ENCODE results near the gene TTLL4. TPM values are rescaled to one million over a fixed set of nuclear protein-coding genes. Genes with fewer than 3 reads are reported as not detected.

Gene TTLL4, protein sequence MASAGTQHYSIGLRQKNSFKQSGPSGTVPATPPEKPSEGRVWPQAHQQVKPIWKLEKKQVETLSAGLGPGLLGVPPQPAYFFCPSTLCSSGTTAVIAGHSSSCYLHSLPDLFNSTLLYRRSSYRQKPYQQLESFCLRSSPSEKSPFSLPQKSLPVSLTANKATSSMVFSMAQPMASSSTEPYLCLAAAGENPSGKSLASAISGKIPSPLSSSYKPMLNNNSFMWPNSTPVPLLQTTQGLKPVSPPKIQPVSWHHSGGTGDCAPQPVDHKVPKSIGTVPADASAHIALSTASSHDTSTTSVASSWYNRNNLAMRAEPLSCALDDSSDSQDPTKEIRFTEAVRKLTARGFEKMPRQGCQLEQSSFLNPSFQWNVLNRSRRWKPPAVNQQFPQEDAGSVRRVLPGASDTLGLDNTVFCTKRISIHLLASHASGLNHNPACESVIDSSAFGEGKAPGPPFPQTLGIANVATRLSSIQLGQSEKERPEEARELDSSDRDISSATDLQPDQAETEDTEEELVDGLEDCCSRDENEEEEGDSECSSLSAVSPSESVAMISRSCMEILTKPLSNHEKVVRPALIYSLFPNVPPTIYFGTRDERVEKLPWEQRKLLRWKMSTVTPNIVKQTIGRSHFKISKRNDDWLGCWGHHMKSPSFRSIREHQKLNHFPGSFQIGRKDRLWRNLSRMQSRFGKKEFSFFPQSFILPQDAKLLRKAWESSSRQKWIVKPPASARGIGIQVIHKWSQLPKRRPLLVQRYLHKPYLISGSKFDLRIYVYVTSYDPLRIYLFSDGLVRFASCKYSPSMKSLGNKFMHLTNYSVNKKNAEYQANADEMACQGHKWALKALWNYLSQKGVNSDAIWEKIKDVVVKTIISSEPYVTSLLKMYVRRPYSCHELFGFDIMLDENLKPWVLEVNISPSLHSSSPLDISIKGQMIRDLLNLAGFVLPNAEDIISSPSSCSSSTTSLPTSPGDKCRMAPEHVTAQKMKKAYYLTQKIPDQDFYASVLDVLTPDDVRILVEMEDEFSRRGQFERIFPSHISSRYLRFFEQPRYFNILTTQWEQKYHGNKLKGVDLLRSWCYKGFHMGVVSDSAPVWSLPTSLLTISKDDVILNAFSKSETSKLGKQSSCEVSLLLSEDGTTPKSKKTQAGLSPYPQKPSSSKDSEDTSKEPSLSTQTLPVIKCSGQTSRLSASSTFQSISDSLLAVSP
- total RNA-seq (10 to 100 TPM in 2 of 9 donors, 1 to 10 TPM in 7; 5.3 to 14.0 (median 6.0) TPM), polyA plus RNA-seq (1 to 10 TPM; 5.4 to 6.2 TPM)
- long read RNA-seq, donor 1, full-length matches to known transcripts, result 2 of 2 reads
- long read RNA-seq, donor 1, partial matches to known transcripts, result 0 of 2 reads
- long read RNA-seq, donor 1, other reads (novel, unspliced or antisense), result 0 of 2 reads
- long read RNA-seq, donor 2, full-length matches to known transcripts, result 4 of 6 reads
- long read RNA-seq, donor 2, partial matches to known transcripts, result 2 of 6 reads
- long read RNA-seq, donor 2, other reads (novel, unspliced or antisense), result 0 of 6 reads
- long read RNA-seq, donor 3, full-length matches to known transcripts, result 2 of 2 reads
- long read RNA-seq, donor 3, partial matches to known transcripts, result 0 of 2 reads
- long read RNA-seq, donor 3, other reads (novel, unspliced or antisense), result 0 of 2 reads

DNA sequence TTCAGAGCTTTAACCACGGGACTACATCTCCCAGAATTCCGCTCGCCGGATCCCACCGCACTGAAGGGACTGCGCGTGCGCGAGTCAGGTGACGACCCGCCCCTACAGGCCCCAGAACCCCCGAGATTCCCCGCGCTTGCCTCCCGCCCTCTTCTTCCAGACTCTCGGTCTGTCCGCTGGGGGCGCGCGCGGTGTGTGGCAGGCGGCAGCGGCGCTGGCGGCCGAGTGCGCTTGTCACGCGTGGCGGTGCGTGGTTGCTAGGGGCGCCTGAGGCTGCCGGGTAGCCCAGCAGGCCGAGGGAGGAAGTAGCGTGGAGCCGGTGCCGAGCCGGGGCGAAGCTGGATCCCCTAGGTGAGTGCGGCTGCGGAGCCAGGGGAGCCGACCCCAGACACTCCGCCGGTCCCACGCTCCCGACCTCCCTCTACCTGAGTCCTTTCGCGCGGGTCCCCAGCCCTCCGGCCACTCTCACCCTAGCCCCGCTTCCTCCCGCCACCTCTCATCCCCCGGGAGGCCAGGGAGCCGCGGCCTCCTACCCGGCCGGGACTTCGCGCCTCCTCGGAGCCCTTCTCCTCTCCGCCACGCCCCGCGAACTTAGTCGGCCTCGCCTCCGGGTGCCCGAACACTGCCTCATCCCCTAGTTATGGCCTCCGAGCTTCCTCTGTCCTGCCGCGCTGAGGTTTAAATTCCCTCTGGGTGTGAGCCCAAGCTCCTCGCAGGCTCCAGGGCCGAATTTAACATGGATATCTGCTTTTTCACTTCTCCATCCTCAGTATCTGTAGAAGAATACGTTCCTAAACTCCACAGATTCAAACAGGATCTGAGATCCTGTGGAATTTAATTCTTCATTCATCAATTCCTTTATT is at the start of gene TTLL4:
TTLL4 (plus strand) TSS at position 149 of the 863 bp plus-strand sequence. CDS start 26,842 bp downstream, outside the sequence.
- Histone ChIP-seq H3K9me3 (no peaks in the 10 kb centered on the region), H3K4me3 (peak within 1 kb of the TSS; percentile 61 to 93 (median 83)), H3K36me3 (peaks cover 0 to 3% (median 0%) of the 10 kb centered on the region in 9 donors), H3K4me1 (peaks cover 0 to 33% (median 8%) of the 10 kb centered on the region in 12 donors), H3K27ac (peak within 1 kb of the TSS; percentile 36 to 96 (median 90)), H3K27me3 (no peaks in the 10 kb centered on the region)
- intact Hi-C loops (cut with DNase I), result loop anchor here in 9 of 10 donors (1.0 to 5.0 kb wide), 6 partner anchors 52 to 136 kb away; partner anchors contain the start of genes BCS1L (in 1 of the 9), CYP27A1 (in 1 of the 9) and ZNF142 (in 1 of the 9)
- DNase-seq (peak; percentile 98 to 100 (median 98)), ATAC-seq (peak; percentile 96 to 99 (median 98))
- TF ChIP-seq POLR2A (IDR thresholded peaks at IDR 0.05), result peak in 1 of 2 donors; percentile 70
- TF ChIP-seq, protein P1, sequence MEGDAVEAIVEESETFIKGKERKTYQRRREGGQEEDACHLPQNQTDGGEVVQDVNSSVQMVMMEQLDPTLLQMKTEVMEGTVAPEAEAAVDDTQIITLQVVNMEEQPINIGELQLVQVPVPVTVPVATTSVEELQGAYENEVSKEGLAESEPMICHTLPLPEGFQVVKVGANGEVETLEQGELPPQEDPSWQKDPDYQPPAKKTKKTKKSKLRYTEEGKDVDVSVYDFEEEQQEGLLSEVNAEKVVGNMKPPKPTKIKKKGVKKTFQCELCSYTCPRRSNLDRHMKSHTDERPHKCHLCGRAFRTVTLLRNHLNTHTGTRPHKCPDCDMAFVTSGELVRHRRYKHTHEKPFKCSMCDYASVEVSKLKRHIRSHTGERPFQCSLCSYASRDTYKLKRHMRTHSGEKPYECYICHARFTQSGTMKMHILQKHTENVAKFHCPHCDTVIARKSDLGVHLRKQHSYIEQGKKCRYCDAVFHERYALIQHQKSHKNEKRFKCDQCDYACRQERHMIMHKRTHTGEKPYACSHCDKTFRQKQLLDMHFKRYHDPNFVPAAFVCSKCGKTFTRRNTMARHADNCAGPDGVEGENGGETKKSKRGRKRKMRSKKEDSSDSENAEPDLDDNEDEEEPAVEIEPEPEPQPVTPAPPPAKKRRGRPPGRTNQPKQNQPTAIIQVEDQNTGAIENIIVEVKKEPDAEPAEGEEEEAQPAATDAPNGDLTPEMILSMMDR (IDR thresholded peaks at IDR 0.05), result peak; percentile 75 to 99 (median 88)
- WGBS, 4 donors, result 0 to 1% (median 1%) methylated on average over 54 to 74 of the region's 74 CpGs

DNA sequence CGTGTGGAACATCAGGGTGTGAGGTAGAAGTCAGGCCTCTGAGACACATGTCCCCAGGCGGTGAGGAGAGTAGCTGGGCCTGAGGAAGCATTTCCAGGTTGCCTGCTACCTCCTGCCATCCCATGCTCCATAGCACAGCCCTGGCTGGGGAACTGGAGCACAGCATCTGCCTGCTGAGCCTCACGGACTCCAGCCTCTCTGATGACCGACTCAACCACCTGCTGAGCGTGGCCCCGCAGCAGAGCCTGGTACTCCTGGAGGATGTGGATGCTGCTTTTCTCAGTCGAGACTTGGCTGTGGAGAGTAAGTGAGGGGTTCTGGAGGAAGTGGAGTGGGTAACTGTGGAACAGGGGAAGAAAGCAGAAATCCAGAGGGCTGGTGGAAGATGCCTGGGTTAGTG is 48.3 kb upstream of the TTLL4 start:
- WGBS, 4 donors, result 83 to 90% (median 85%) methylated on average over 7 of the region's 7 CpGs
- H3K4me1 ChIP-seq, result peaks cover 0 to 26% (median 18%) of the 10 kb centered on the region in 12 donors
- H3K9me3 ChIP-seq, result no peaks in the 10 kb centered on the region
- ATAC-seq, result no peak
- DNase-seq, result no peak
- H3K36me3 ChIP-seq, result peaks cover 0 to 69% (median 63%) of the 10 kb centered on the region in 9 donors
- no peak overlapping the region for H3K4me3 ChIP-seq
- no peak overlapping the region for H3K27ac ChIP-seq
- intact Hi-C loops (cut with DNase I), result no loop called here
- H3K27me3 ChIP-seq, result no peaks in the 10 kb centered on the region
- TF ChIP-seq, protein P1 (IDR thresholded peaks at IDR 0.05), result no peak
- TF ChIP-seq POLR2A (IDR thresholded peaks at IDR 0.05), result no peak

DNA sequence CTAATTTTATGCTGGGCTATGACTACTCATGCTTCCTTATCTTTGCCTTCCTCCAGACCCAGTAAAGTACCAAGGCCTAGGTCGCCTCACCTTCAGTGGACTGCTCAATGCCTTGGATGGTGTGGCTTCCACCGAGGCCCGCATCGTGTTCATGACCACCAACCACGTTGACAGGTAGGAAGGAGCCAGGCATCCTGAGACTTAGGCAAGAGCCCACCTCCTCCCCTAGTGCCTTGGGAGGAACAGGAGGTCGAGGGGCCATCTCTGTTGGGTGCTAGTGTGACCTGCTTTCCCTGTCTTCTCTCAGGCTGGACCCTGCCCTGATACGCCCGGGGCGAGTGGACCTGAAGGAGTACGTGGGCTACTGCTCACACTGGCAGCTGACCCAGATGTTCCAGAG is 47.8 kb upstream of the TTLL4 start:
- H3K9me3 ChIP-seq, result no peaks in the 10 kb centered on the region
- ATAC-seq, result no peak
- 84 to 92% (median 90%) methylated on average over 9 to 10 of the region's 10 CpGs for WGBS, 4 donors

More for the DNA sequence above, 47.8 kb upstream of the TTLL4 start:
- peaks cover 0 to 69% (median 64%) of the 10 kb centered on the region in 9 donors for H3K36me3 ChIP-seq
- no peak overlapping the region for H3K27ac ChIP-seq
- no peaks in the 10 kb centered on the region for H3K27me3 ChIP-seq
- no peak overlapping the region for H3K4me3 ChIP-seq
- H3K4me1 ChIP-seq, result peaks cover 0 to 23% (median 17%) of the 10 kb centered on the region in 12 donors
- intact Hi-C loops (cut with DNase I), result no loop called here
- TF ChIP-seq, protein P1 (IDR thresholded peaks at IDR 0.05), result no peak
- no peak for DNase-seq
